K562 (cell line): Measurements from ENCODE around the gene PSMA5. TPM values are rescaled to one million over a fixed set of nuclear protein-coding genes. Genes with fewer than 3 reads are reported as not detected.

Source experiments
- ASH1L ChIP-seq: fragments of 450-650 bp; IDR thresholded peaks from 2 replicates; pipeline ENCODE4 v1.6.1; 2018; ENCODE audit warnings: borderline replicate concordance, mild to moderate bottlenecking, low read depth; ENCODE audit not compliant: partially characterized antibody
- CHD2 ChIP-seq: IDR thresholded peaks from 2 replicates; pipeline ENCODE4 v1.6.1; 2011; ENCODE audit warnings: low read depth, low read length
- EGR1 ChIP-seq: fragments of 450-650 bp; conservative IDR thresholded peaks from 2 replicates; pipeline ENCODE4 v1.6.1; 2017; ENCODE audit warnings: mild to moderate bottlenecking
- ELK1 ChIP-seq: sonication (generic); formaldehyde crosslinking; IDR thresholded peaks from 2 replicates; pipeline ENCODE4 v1.8.1; 2022; ENCODE audit warnings: missing genetic modification reagents
- ETS2 ChIP-seq: IDR thresholded peaks from 2 replicates; pipeline ENCODE4 v1.6.1; 2016; ENCODE audit warnings: borderline replicate concordance, missing genetic modification characterization, mild to moderate bottlenecking, moderate library complexity, missing compliant biosample characterization; ENCODE audit not compliant: poor library complexity, severe bottlenecking
- FOXK2 ChIP-seq, 2 experiments: fragments of 450-650 bp; IDR thresholded peaks in 1 of 2; conservative IDR thresholded peaks in 1 of 2; 2 replicates each; pipeline ENCODE4 v1.6.1; 2016; ENCODE audit warnings: low read depth in 2 of 2, mild to moderate bottlenecking in 1 of 2
- JUNB ChIP-seq: fragments of 450-650 bp; formaldehyde crosslinking; conservative IDR thresholded peaks from 2 replicates; pipeline ENCODE4 v1.4.0; 2020; ENCODE audit warnings: mild to moderate bottlenecking
- KAT8 ChIP-seq: fragments of 450-650 bp; IDR thresholded peaks from 2 replicates; pipeline ENCODE4 v1.6.1; 2016; ENCODE audit warnings: low read depth, mild to moderate bottlenecking
- KLF6 ChIP-seq: fragments of 250-450 bp; sonication (Bioruptor Pico); IDR thresholded peaks from 2 replicates; pipeline ENCODE4 v1.4.0; 2020; ENCODE audit warnings: mild to moderate bottlenecking, moderate library complexity, borderline replicate concordance
- MYBL2 ChIP-seq, 2 experiments: fragments of 450-650 bp in 1 of 2; sonication (generic) in 1 of 2; formaldehyde crosslinking in 1 of 2; IDR thresholded peaks; 2 replicates each; pipeline versions ENCODE4 v1.6.1 to v1.8.1; 2017 to 2022; ENCODE audit warnings: borderline replicate concordance in 1 of 2, inconsistent platforms in 1 of 2, low read depth in 1 of 2, mild to moderate bottlenecking in 1 of 2, missing genetic modification reagents in 1 of 2, moderate library complexity in 1 of 2
- PRDM10 ChIP-seq: fragments of 450-650 bp; IDR thresholded peaks from 2 replicates; pipeline ENCODE4 v1.6.1; 2018; ENCODE audit not compliant: partially characterized antibody
- RBBP5 ChIP-seq: fragments of 200-600 bp; sonication (generic); IDR thresholded peaks from 2 replicates; pipeline ENCODE4 v1.6.1; 2012; ENCODE audit warnings: borderline replicate concordance, mild to moderate bottlenecking, low read length, control low read depth, inconsistent platforms; ENCODE audit not compliant: insufficient read depth, poor library complexity, severe bottlenecking
- RERE ChIP-seq: sonication (generic); formaldehyde crosslinking; IDR thresholded peaks from 2 replicates; pipeline ENCODE4 v1.8.0; 2023; ENCODE audit warnings: missing genetic modification reagents, mild to moderate bottlenecking, borderline replicate concordance
- TCF3 ChIP-seq: sonication (generic); formaldehyde crosslinking; IDR thresholded peaks from 2 replicates; pipeline ENCODE4 v1.4.0; 2020; ENCODE audit warnings: mild to moderate bottlenecking, missing genetic modification reagents
- polyA plus RNA-seq, 8 experiments: library from polyadenylated mRNA; depleted of rRNA in 4 of 8; stranded (reverse) in 5 of 8; unstranded in 3 of 8; fragments of >200 nt; fragmentation: Nextera tagmentation in 2 of 8; fragmentation: Illumina TruSeq in 1 of 8; extraction: Ambion mirVana in 2 of 8; extraction: Trizol in 1 of 8; gene quantifications; 2 replicates each; pipeline versions ENCODE4 v1.2.1 to v1.2.3, GENCODE V29; 2011 to 2014; ENCODE audit warnings: inconsistent platforms in 1 of 8, missing spikeins in 1 of 8
- total RNA-seq, 7 experiments: library from RNA; depleted of rRNA in 6 of 7; stranded (reverse); fragments of >200 nt in 6 of 7; fragmentation: Illumina TruSeq in 2 of 7; extraction: Trizol in 2 of 7; gene quantifications; 2 replicates each; pipeline versions ENCODE4 v1.2.1 to v1.2.3, GENCODE V29; 2011 to 2021; ENCODE audit warnings: low replicate concordance in 1 of 7

PSMA5 gene
- total and polyA plus RNA-seq, 9 of the 15 experiments (the other 6 are each of a cell fraction or from before 2014, with no cell fraction given) = 82.6 to 542 (median 287) TPM

GRCh38 chr1:109397581-109398342 lies 28.5 kb downstream of the PSMA5 start, which contains the start of gene SORT1 (continued):
- TF ChIP-seq ELK1 (CRISPR knock-in tag) = no peak
- no peak for TF ChIP-seq KLF6
- no peak; the same call in 1 of the 2 replicates for TF ChIP-seq EGR1
- TF ChIP-seq JUNB (CRISPR knock-in tag) = no peak
- TF ChIP-seq PRDM10 = no peak
- TF ChIP-seq RERE (CRISPR knock-in tag) = no peak
- TF ChIP-seq KAT8 = no peak
- TF ChIP-seq CHD2 = peak; percentile 79
- no peak for TF ChIP-seq ETS2 (tag)
- no peak for TF ChIP-seq MYBL2 (IDR thresholded peaks at IDR 0.05; ENCODE audit: low read depth)
- TF ChIP-seq MYBL2 (CRISPR knock-in tag; IDR thresholded peaks at IDR 0.05; ENCODE audit: borderline replicate concordance) = no peak
- TF ChIP-seq RBBP5 = peak; percentile 96
- no peak for TF ChIP-seq TCF3 (CRISPR knock-in tag)
- TF ChIP-seq FOXK2 (conservative IDR thresholded peaks at IDR 0.05 in 1 of 2, IDR thresholded peaks at IDR 0.05 in 1 of 2; ENCODE audit: low read depth in 2 of 2) = no peak
- peak; percentile 90 for TF ChIP-seq ASH1L
